A549 (cell line): ENCODE measurements around the gene CHD1.

Experiments used
- CHD2 ChIP-seq: fragments of 150-350 bp; IDR thresholded peaks from 2 replicates; pipeline ENCODE4 v1.6.1; 2014; ENCODE audit warnings: low read length; ENCODE audit not compliant: partially characterized antibody
- EP300 ChIP-seq, 2 experiments: fragments of >200 bp; sonication (Bioruptor Twin); formaldehyde crosslinking; IDR thresholded peaks; 2 replicates in 1 of 2; 3 replicates in 1 of 2; pipeline ENCODE4 v1.6.1; 2016 to 2017
- HOXA7 ChIP-seq: fragments of 250-450 bp; sonication (Bioruptor Pico); IDR thresholded peaks from 2 replicates; pipeline ENCODE4 v1.5.0; 2020; ENCODE audit warnings: mild to moderate bottlenecking, moderate library complexity
- JUNB ChIP-seq: fragments of >200 bp; sonication (Bioruptor Twin); formaldehyde crosslinking; IDR thresholded peaks from 2 replicates; pipeline ENCODE4 v1.6.1; 2016
- MAZ ChIP-seq: fragments of 150-350 bp; IDR thresholded peaks from 2 replicates; pipeline ENCODE4 v1.6.1; 2014; ENCODE audit warnings: antibody characterized with exemption, low read depth, low read length, borderline replicate concordance
- NFE2L2 ChIP-seq: fragments of 150-350 bp; conservative IDR thresholded peaks from 2 replicates; pipeline ENCODE4 v1.6.1; 2014; ENCODE audit warnings: low read length
- POLR2A ChIP-seq: IDR thresholded peaks from 2 replicates; pipeline ENCODE4 v1.6.1; 2012; ENCODE audit warnings: mild to moderate bottlenecking, low read length
- POLR2AphosphoS2 ChIP-seq: conservative IDR thresholded peaks from 2 replicates; pipeline ENCODE4 v1.6.1; 2012; ENCODE audit warnings: low read length, improper control_type of control experiment, inconsistent platforms
- RFX5 ChIP-seq: fragments of 450-650 bp; IDR thresholded peaks from 2 replicates; pipeline ENCODE4 v1.7.1; 2014; ENCODE audit warnings: antibody characterized with exemption, mild to moderate bottlenecking, moderate library complexity
- TF ChIP-seq, protein P1 (sequence below): fragments of >200 bp; sonication (Bioruptor Twin); formaldehyde crosslinking; IDR thresholded peaks from 3 replicates; pipeline ENCODE4 v1.5.1; 2016
- TF ChIP-seq, protein P2 (sequence below): IDR thresholded peaks from 2 replicates; pipeline ENCODE4 v1.6.1; 2012
- TF ChIP-seq, protein P3 (sequence below): IDR thresholded peaks from 2 replicates; pipeline ENCODE4 v1.6.1; 2012; ENCODE audit warnings: low read depth, borderline replicate concordance

DNA sequence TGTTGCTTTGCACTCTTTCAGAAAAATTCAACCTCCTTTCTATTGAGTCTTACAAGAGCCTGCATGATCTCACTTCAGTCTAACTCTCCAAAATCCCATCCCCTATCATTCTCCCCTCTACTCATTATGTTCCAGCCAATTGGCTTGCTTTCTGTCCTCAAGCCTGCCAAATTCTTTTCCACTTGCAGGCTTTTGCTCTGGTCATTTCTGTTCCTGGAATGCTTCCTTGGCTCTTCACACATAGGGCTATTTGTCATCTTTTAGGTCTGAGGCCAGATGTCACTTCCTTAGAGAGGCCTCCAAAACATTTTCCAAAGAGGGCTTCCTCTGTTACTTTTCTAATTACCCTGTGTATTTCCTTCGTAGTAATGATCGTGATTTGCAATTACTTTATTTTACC is 11.8 kb upstream of the CHD1 start:
- TF ChIP-seq, protein P1, sequence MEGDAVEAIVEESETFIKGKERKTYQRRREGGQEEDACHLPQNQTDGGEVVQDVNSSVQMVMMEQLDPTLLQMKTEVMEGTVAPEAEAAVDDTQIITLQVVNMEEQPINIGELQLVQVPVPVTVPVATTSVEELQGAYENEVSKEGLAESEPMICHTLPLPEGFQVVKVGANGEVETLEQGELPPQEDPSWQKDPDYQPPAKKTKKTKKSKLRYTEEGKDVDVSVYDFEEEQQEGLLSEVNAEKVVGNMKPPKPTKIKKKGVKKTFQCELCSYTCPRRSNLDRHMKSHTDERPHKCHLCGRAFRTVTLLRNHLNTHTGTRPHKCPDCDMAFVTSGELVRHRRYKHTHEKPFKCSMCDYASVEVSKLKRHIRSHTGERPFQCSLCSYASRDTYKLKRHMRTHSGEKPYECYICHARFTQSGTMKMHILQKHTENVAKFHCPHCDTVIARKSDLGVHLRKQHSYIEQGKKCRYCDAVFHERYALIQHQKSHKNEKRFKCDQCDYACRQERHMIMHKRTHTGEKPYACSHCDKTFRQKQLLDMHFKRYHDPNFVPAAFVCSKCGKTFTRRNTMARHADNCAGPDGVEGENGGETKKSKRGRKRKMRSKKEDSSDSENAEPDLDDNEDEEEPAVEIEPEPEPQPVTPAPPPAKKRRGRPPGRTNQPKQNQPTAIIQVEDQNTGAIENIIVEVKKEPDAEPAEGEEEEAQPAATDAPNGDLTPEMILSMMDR: no peak
- TF ChIP-seq, protein P2, sequence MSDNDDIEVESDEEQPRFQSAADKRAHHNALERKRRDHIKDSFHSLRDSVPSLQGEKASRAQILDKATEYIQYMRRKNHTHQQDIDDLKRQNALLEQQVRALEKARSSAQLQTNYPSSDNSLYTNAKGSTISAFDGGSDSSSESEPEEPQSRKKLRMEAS: no peak
- no peak for TF ChIP-seq MAZ
- no peak for TF ChIP-seq POLR2A
- no peak for TF ChIP-seq POLR2AphosphoS2
- TF ChIP-seq EP300 (IDR thresholded peaks at IDR 0.05): no peak
- TF ChIP-seq, protein P3, sequence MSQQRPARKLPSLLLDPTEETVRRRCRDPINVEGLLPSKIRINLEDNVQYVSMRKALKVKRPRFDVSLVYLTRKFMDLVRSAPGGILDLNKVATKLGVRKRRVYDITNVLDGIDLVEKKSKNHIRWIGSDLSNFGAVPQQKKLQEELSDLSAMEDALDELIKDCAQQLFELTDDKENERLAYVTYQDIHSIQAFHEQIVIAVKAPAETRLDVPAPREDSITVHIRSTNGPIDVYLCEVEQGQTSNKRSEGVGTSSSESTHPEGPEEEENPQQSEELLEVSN: no peak
- TF ChIP-seq CHD2: no peak
- no peak for TF ChIP-seq NFE2L2
- TF ChIP-seq HOXA7 (CRISPR knock-in tag): no peak
- no peak for TF ChIP-seq JUNB
- TF ChIP-seq RFX5: no peak
